Naive thymus-derived CD8-positive, alpha-beta T cell (primary cell): ENCODE data around the gene PTPN9. TPM values are rescaled to one million over a fixed set of nuclear protein-coding genes. Genes with fewer than 3 reads are reported as not detected.
"Not testable (repeated sequence)": the region's sequence is repeated elsewhere in the genome, so short reads cannot be mapped to it uniquely, and the experiment has no call there.

ENCODE experiments used
- ATAC-seq, 2 donors: fragments of 150-1000 bp; cut with Tn5 transposase in 1 of 2; sonication (Bioruptor Pico), chemical (Tn5 transposase) in 1 of 2; 1 replicate in 1 of 2; 2 replicates in 1 of 2; pipeline ENCODE4 v1.10.0; 2021; ENCODE audit warnings: mild to moderate bottlenecking in 2 of 2, moderate library complexity in 2 of 2
- POLR2A ChIA-PET: fragments of 350-600 bp; sonication (Branson Sonifier 250); formaldehyde crosslinking; loops from one replicate; lab custom pipeline; 2021; ENCODE audit warnings: antibody characterized with exemption; lab: Charles Lee
- DNase-seq, 10 donors: peaks; one replicate each; pipeline versions ENCODE4 v3.0.0 to v3.0.0-alpha.2; 2020 to 2022
- H3K27ac Mint-ChIP-seq, 10 donors: one replicate each; pipeline ENCODE4 v1.8.0; 2020 to 2022; ENCODE audit warnings: mild to moderate bottlenecking in 10 of 10, mixed read lengths in 10 of 10, moderate library complexity in 4 of 10, inconsistent platforms in 1 of 10
- H3K27me3 Mint-ChIP-seq, 5 donors: one replicate each; pipeline ENCODE4 v1.8.0; 2021 to 2022; ENCODE audit warnings: mixed read lengths in 5 of 5
- H3K36me3 Mint-ChIP-seq, 3 donors: one replicate each; pipeline ENCODE4 v1.8.0; 2020 to 2022; ENCODE audit warnings: mixed read lengths in 3 of 3, mild to moderate bottlenecking in 2 of 3, inconsistent platforms in 1 of 3
- H3K4me1 Mint-ChIP-seq, 4 donors: one replicate each; pipeline ENCODE4 v1.8.0; 2021 to 2022; ENCODE audit warnings: mixed read lengths in 4 of 4
- H3K4me3 Mint-ChIP-seq, 10 donors: one replicate each; pipeline ENCODE4 v1.8.0; 2020 to 2022; ENCODE audit warnings: mild to moderate bottlenecking in 10 of 10, mixed read lengths in 10 of 10, moderate library complexity in 6 of 10, inconsistent platforms in 1 of 10
- H3K9me3 Mint-ChIP-seq, 9 donors: one replicate each; pipeline ENCODE4 v1.8.0; 2020 to 2022; ENCODE audit warnings: mixed read lengths in 9 of 9, mild to moderate bottlenecking in 3 of 9, inconsistent platforms in 1 of 9, moderate library complexity in 1 of 9
- polyA plus RNA-seq, 3 donors: library from polyadenylated mRNA; unstranded; fragments of 300-500 nt; fragmentation: Illumina TruSeq; gene quantifications; one replicate each; pipeline ENCODE4 v1.2.3, GENCODE V29; 2021
- total RNA-seq, 8 experiments: library from RNA in 2 of 8; stranded (reverse) in 2 of 8; gene quantifications; one replicate each; pipeline ENCODE4 v1.2.3 and lab custom pipeline; 2021 to 2026

Gene PTPN9
- total and polyA plus RNA-seq, 5 experiments from 2014 or later, result 10.1 to 19.6 (median 14.0) TPM

- DNase-seq, result peak in 6 of 10 donors; percentile 20 to 62 (median 38)
- Mint-ChIP-seq H3K27ac (peak overlapping the region in 5 of 10 donors; percentile 8 to 51 (median 21)), H3K36me3 (peaks cover 0 to 32% (median 10%) of the 10 kb centered on the region in 3 donors), H3K4me3 (no peak overlapping the region), H3K27me3 (no peaks in the 10 kb centered on the region), H3K9me3 (no peaks in the 10 kb centered on the region), H3K4me1 (peaks cover 0 to 6% (median under 1%) of the 10 kb centered on the region in 4 donors)
- peak; percentile 40 to 64 for ATAC-seq
- POLR2A ChIA-PET, result interaction anchor here (0.6 to 1.9 kb wide), 7 partner anchors 55 to 378 kb away, joined by 3 to 13 read pairs (median 5); partner anchors contain the start of genes IMP3, MAN2C1 and SNX33
These were observed 70.1 kb downstream of the PTPN9 start for GRCh38 chr15:75508840-75509532.

GRCh38 chr15:75502360-75502759 lies 76.8 kb downstream of the PTPN9 start:
- POLR2A ChIA-PET, result no interaction called here
- peak overlapping the region in 1 of 10 donors; percentile 61 for H3K27ac Mint-ChIP-seq
- no peaks in the 10 kb centered on the region for H3K4me1 Mint-ChIP-seq
- peaks cover 0 to 37% (median 16%) of the 10 kb centered on the region in 3 donors for H3K36me3 Mint-ChIP-seq
- no peak overlapping the region for H3K4me3 Mint-ChIP-seq
- ATAC-seq (no peak), DNase-seq (no peak)
- no peaks in the 10 kb centered on the region for H3K9me3 Mint-ChIP-seq
- no peaks in the 10 kb centered on the region for H3K27me3 Mint-ChIP-seq

DNA sequence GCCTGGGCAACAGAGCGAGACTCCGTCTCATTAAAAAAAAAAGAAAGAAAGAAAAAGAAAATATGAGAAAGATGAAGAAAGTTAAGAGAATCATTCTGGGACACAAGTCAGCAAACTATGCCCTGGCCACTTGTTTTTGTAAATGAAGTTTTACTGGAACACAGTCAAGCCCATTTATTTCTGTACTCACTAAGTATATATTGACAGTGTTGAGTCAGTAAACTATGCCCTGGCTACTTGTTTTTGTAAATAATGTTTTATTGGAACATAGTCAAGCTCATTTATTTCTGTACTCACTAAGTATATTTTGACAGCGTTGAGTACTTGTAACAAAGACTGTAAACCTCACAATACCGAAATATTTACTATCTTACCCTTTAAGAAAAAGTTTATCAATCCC lies 85.4 kb downstream of the PTPN9 start:
- POLR2A ChIA-PET, result no interaction called here
- H3K4me3 Mint-ChIP-seq, result no peak overlapping the region

GRCh38 chr15:75483961-75484360 lies 95.2 kb downstream of the PTPN9 start:
- no peaks in the 10 kb centered on the region for H3K4me1 Mint-ChIP-seq
- H3K9me3 Mint-ChIP-seq, result peaks cover 0 to 3% (median 0%) of the 10 kb centered on the region in 9 donors

More for the DNA sequence above, 85.4 kb downstream of the PTPN9 start:
- Mint-ChIP-seq H3K4me1 (no peaks in the 10 kb centered on the region), H3K27me3 (no peaks in the 10 kb centered on the region), H3K27ac (no peak overlapping the region), H3K36me3 (peaks cover 0 to 39% (median 12%) of the 10 kb centered on the region in 3 donors), H3K9me3 (peaks cover 0 to 2% (median 0%) of the 10 kb centered on the region in 9 donors)
- DNase-seq (no peak), ATAC-seq (no peak)

DNA sequence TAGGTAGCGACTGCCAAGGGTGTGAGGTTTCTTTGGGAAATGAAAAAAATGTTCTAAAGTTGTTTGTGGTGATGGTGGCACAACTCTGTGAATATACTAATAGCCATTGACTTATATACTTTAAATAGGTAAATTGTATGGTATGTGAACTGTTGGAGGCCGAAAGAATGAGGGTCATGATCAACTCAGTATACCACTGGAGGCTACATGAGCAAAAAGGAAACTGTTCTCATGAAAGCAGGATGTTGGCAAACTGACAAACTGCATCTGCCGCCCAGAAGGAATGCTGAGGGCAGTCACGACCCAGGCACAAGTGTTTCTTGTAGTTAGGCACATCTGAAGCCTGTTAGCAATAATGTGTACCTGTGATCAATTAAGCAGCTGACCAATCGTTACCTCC lies 95.6 kb downstream of the PTPN9 start:
- POLR2A ChIA-PET, result interaction anchor here (0.6 kb wide), 1 partner anchor 38 kb away, joined by 5 read pairs; no protein-coding TSS in a partner anchor
- not testable (repeated sequence) for H3K27me3 Mint-ChIP-seq, H3K9me3 Mint-ChIP-seq, H3K4me3 Mint-ChIP-seq, DNase-seq, H3K4me1 Mint-ChIP-seq, ATAC-seq
- H3K36me3 Mint-ChIP-seq, result peaks cover 0 to 28% (median 8%) of the 10 kb centered on the region in 3 donors
- peak overlapping the region in 1 of 10 donors; percentile 2 for H3K27ac Mint-ChIP-seq

More at GRCh38 chr15:75483961-75484360, 95.2 kb downstream of the PTPN9 start:
- no peak for ATAC-seq
- H3K27me3 Mint-ChIP-seq, result no peaks in the 10 kb centered on the region
- DNase-seq, result no peak
- H3K4me3 Mint-ChIP-seq, result no peak overlapping the region
- H3K36me3 Mint-ChIP-seq, result peaks cover 0 to 27% (median 6%) of the 10 kb centered on the region in 3 donors
- POLR2A ChIA-PET, result interaction anchor here (0.6 kb wide), 2 partner anchors 37 to 156 kb away, joined by 3 to 5 read pairs; partner anchors contain the start of gene IMP3
- no peak overlapping the region for H3K27ac Mint-ChIP-seq

DNA sequence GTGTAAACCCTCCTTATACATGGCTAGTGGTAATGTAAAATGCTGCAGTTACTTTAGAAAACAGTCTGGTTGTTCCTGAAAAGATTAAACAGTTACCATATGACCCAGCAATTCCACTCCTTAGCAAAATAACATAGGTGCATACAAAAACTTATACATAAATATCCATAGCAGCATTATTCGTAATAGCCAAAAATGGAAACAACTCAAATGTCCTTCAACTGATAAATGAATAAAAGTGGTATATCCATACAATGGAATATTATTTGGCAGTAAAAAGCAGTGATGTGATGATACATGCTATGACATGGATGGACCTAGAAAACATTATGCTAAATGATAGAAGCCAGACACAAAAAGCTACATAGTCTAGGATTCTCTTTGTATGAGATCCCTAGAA lies 96.0 kb downstream of the PTPN9 start:
- DNase-seq (no peak), ATAC-seq (no peak)
- peak overlapping the region in 1 of 10 donors; percentile 2 for H3K27ac Mint-ChIP-seq
- H3K4me1 Mint-ChIP-seq, result no peaks in the 10 kb centered on the region
- POLR2A ChIA-PET, result no interaction called here
- H3K36me3 Mint-ChIP-seq, result peaks cover 0 to 31% (median 9%) of the 10 kb centered on the region in 3 donors
- peaks cover 0 to 3% (median 0%) of the 10 kb centered on the region in 9 donors for H3K9me3 Mint-ChIP-seq
- no peak overlapping the region for H3K4me3 Mint-ChIP-seq
- H3K27me3 Mint-ChIP-seq, result no peaks in the 10 kb centered on the region

DNA sequence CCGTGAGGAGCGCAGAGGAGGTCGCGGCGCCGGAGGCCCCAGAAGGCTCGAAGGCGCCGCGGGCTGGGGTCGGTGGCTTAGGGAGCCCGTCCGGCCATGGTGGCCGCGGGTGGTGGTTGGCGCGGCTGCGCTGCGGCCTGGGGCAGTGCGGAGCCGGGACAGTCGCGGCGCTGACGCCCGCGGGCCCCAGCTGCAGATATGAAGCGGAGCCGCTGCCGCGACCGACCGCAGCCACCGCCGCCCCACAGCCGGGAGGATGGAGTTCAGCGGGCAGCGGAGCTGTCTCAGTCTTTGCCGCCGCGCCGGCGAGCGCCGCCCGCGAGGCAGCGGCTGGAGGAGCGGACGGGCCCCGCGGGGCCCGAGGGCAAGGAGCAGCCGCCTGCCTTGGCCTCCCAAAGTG lies 98.7 kb downstream of the PTPN9 start:
- not testable (repeated sequence) for H3K9me3 Mint-ChIP-seq, H3K4me1 Mint-ChIP-seq, H3K4me3 Mint-ChIP-seq, H3K27ac Mint-ChIP-seq, DNase-seq, ATAC-seq, H3K27me3 Mint-ChIP-seq
- H3K36me3 Mint-ChIP-seq, result peaks cover 0 to 28% (median 10%) of the 10 kb centered on the region in 3 donors
- POLR2A ChIA-PET, result interaction anchor here (0.7 kb wide), 1 partner anchor 35 kb away, joined by 3 read pairs; no protein-coding TSS in a partner anchor

DNA sequence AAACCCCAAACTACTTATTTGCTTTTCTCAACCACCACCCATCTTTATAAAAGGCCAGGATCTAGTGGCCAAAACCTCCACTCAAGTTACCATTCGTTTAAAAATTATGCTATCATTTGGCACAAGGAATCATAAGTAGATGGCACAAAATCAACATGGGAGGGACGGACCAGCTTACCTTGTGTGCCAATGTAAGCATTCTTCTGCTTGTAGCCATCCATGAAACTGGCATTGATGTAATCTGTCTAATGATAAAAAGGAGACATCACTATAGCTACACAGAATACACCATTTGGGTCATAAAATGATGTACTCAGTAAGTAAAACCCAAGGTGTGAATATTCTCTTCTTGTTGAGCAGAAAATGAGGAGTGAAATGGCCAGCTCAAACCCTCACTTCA lies 99.4 kb downstream of the PTPN9 start:
- ATAC-seq (no peak), DNase-seq (no peak)
- Mint-ChIP-seq H3K27ac (no peak overlapping the region), H3K36me3 (peaks cover 0 to 32% (median 10%) of the 10 kb centered on the region in 3 donors), H3K4me1 (no peaks in the 10 kb centered on the region), H3K9me3 (peaks cover 0 to 3% (median 0%) of the 10 kb centered on the region in 9 donors), H3K27me3 (no peaks in the 10 kb centered on the region), H3K4me3 (no peak overlapping the region)
- POLR2A ChIA-PET, result interaction anchor here (0.7 kb wide), 1 partner anchor 34 kb away, joined by 3 read pairs; no protein-coding TSS in a partner anchor

DNA sequence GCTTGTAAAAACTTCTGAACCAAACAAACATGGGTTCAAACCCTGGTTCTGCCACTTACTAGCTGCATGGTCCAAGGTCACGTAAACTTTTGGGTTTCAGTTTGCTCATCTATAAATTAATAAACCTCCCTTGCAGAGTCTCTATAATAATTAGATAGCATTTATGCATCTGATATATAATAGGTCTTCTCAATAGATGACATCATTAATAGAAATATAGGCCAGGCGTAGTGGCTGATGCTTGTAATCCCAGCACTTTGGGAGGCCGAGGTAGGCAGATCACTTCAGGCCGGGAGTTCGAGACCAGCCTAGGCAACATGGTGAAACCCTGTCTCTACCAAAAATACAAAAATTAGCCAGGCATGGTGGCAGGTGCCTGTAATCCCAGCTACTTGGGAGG lies 102.0 kb downstream of the PTPN9 start:
- H3K9me3 Mint-ChIP-seq, POLR2A ChIA-PET, H3K27me3 Mint-ChIP-seq, DNase-seq, H3K4me3 Mint-ChIP-seq, H3K4me1 Mint-ChIP-seq, ATAC-seq, H3K27ac Mint-ChIP-seq: not testable (repeated sequence)
- peaks cover 0 to 56% (median 9%) of the 10 kb centered on the region in 3 donors for H3K36me3 Mint-ChIP-seq

DNA sequence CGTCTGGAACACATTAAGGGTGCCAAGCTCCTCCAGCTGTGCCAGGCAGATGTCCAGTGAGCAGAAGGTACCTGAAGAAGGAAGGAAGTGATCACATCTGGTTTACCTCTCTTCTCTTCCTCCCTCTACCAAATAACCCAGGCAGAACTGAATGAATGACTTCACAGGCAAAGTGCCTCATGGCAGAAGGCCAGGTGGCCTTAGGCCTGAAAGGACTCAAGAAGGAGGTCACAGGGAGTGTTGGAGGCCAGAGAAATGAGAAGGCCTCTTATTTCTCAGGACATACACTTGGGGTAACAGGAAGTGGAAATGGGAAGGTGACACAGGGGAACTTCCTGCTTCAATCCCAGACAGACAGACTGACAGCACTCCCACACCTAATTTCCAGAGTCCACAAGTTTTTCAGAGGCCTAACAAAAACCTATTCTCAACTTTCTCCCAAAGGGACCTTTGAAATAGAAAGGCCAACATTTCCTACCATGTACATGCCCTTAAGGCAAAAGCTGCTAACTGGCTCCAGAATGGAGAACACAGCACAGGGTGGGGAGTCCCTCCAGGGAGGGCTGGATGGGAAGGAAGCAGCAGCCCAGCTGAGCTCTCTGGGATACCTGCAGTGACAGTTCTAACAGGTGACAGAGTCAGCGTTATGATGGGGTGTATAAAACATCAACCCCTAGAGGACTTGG lies 110.1 kb downstream of the PTPN9 start:
- Mint-ChIP-seq H3K27me3 (no peaks in the 10 kb centered on the region), H3K4me3 (no peak overlapping the region), H3K36me3 (peaks cover 0 to 67% (median 13%) of the 10 kb centered on the region in 3 donors), H3K9me3 (no peaks in the 10 kb centered on the region), H3K4me1 (peaks cover 0 to 7% (median 0%) of the 10 kb centered on the region in 4 donors), H3K27ac (peak overlapping the region in 2 of 10 donors; percentile 25)
- no peak for ATAC-seq
- DNase-seq, result no peak
- POLR2A ChIA-PET, result interaction anchor here (1.2 kb wide), 1 partner anchor 15 kb away, joined by 3 read pairs; no protein-coding TSS in a partner anchor

DNA sequence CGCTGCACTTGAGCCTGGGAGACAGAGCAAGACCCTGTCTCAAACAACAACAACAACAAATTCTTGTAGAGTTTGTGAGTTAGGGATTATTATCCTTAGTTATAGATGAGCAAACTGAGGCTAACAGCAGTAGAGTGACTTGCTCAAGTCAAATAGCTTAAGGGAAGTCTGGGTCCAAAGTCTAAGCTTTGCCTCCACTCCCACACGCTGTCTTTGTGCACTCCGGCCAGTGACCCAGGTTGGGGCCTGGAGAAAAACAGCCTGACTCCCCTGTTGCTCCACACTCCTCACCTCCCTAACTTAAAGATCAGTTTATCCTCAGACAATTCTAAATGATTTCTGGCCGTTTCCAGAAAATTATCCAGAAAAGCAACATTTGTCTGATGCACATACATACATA lies 118.5 kb downstream of the PTPN9 start:
- POLR2A ChIA-PET, result no interaction called here
- no peak for ATAC-seq
- Mint-ChIP-seq H3K36me3 (no peaks in the 10 kb centered on the region), H3K27ac (peak overlapping the region in 3 of 10 donors; percentile 22 to 84 (median 61)), H3K4me1 (peaks cover 7 to 9% (median 8%) of the 10 kb centered on the region in 4 donors), H3K27me3 (no peaks in the 10 kb centered on the region), H3K4me3 (peak overlapping the region in 1 of 10 donors; percentile 20), H3K9me3 (no peaks in the 10 kb centered on the region)
- no peak for DNase-seq

- no peak for DNase-seq
- Mint-ChIP-seq H3K4me3 (no peak overlapping the region), H3K27me3 (no peaks in the 10 kb centered on the region), H3K4me1 (peaks cover 7 to 8% (median 7%) of the 10 kb centered on the region in 4 donors), H3K9me3 (no peaks in the 10 kb centered on the region), H3K27ac (peak overlapping the region in 1 of 10 donors; percentile 27), H3K36me3 (no peaks in the 10 kb centered on the region)
- ATAC-seq, result no peak
- POLR2A ChIA-PET, result interaction anchor here (0.7 to 1.0 kb wide), 3 partner anchors 90 to 108 kb away, joined by 3 to 4 read pairs (median 3); no protein-coding TSS in a partner anchor
These were observed 119.5 kb downstream of the PTPN9 start for GRCh38 chr15:75459581-75459980.
